ENCODE measurements around the gene HERPUD1.

HERPUD1 gene

DNA sequence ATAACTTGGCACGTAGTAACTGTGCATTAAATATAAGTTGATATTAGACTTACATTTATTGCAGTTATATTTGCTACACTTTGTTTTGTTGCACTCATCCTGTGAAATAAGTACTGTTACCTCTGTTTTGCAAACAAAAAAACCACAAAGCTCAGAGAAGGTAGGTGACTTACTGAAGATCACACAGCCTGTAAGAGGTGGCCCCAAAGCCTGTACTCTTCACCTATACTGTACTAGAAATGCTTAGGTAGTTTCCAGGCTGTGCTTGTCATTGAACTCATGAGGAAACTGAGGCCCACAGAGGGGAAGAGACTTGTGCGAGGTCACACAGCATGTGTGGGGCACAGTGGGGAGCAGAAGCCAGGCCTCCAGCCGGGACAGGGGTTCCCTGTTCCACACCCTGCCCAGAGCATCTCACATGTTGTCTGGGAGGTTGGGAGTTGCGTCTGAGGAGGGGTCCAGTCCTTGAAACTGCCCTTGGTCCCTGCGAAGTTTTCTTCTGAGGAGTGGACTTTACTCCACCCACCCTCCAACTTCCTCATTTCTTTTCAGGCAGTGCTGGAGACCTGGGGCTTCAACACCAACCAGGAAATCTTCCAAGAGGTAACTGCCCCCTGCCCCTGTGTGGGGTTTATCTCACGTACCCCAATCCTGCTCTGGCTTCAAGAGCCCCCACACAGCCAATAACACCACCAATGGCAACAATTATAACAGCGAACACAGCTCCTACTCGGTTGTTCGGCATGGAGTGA lies 42.8 kb downstream of the HERPUD1 start:
- Histone ChIP-seq H3K9ac (ENCODE audit: low read length) (no peak overlapping the region), H2AFZ (ENCODE audit: low read depth, low read length, severe bottlenecking) (no peak overlapping the region), H3K9me3 (ENCODE audit: insufficient read depth, low read length) (no peaks in the 10 kb centered on the region), H3K27ac (ENCODE audit: low read depth, low read length) (no peak overlapping the region), H3K36me3 (ENCODE audit: low read length) (no peaks in the 10 kb centered on the region), H3K79me2 (ENCODE audit: insufficient read depth, low read length) (no peaks in the 10 kb centered on the region), H4K20me1 (ENCODE audit: low read depth, low read length) (no peaks in the 10 kb centered on the region), H3K9me2 (replicated peaks; ENCODE audit: insufficient read depth, low read length) (no peaks in the 10 kb centered on the region), H3K27me3 (ENCODE audit: low read length) (no peaks in the 10 kb centered on the region), H3F3A (ENCODE audit: insufficient read depth) (no peaks in the 10 kb centered on the region), H3K4me3 (ENCODE audit: insufficient read depth, low read length, poor library complexity, severe bottlenecking) (no peak overlapping the region), H3K4me2 (ENCODE audit: low read depth, low read length, poor library complexity, severe bottlenecking) (no peak overlapping the region)
- TF ChIP-seq, protein P1, sequence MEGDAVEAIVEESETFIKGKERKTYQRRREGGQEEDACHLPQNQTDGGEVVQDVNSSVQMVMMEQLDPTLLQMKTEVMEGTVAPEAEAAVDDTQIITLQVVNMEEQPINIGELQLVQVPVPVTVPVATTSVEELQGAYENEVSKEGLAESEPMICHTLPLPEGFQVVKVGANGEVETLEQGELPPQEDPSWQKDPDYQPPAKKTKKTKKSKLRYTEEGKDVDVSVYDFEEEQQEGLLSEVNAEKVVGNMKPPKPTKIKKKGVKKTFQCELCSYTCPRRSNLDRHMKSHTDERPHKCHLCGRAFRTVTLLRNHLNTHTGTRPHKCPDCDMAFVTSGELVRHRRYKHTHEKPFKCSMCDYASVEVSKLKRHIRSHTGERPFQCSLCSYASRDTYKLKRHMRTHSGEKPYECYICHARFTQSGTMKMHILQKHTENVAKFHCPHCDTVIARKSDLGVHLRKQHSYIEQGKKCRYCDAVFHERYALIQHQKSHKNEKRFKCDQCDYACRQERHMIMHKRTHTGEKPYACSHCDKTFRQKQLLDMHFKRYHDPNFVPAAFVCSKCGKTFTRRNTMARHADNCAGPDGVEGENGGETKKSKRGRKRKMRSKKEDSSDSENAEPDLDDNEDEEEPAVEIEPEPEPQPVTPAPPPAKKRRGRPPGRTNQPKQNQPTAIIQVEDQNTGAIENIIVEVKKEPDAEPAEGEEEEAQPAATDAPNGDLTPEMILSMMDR (IDR thresholded peaks at IDR 0.05; ENCODE audit: insufficient read depth, low read length, poor library complexity, severe bottlenecking): no peak
- no peak for TF ChIP-seq EZH2phosphoT487 (conservative IDR thresholded peaks at IDR 0.05; ENCODE audit: low read length)

DNA sequence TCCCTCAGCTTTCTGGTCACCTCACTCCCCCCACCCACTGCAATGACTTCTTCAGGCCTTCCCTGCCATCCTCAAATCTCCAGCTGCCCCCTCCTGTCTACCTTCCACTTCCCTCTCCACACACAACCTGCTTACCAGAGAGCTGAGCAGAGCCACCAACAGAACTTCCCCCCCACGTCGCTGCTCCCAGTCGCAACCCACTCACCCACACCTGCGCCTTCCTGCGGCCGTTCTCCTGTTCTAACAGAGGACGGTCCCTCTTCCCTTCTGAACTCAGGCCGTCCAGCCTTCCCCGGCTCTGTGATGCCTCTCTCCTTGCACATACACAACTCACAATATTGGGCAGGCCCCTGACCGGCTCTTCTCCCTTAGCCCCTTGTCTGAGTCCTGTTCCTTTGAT lies 43.8 kb downstream of the HERPUD1 start:
- Histone ChIP-seq H3K79me2 (ENCODE audit: insufficient read depth, low read length) (no peaks in the 10 kb centered on the region), H3K4me3 (ENCODE audit: insufficient read depth, low read length, poor library complexity, severe bottlenecking) (no peak overlapping the region), H3K9me3 (ENCODE audit: insufficient read depth, low read length) (no peaks in the 10 kb centered on the region), H2AFZ (ENCODE audit: low read depth, low read length, severe bottlenecking) (no peak overlapping the region), H3K4me2 (ENCODE audit: low read depth, low read length, poor library complexity, severe bottlenecking) (no peak overlapping the region), H4K20me1 (ENCODE audit: low read depth, low read length) (no peaks in the 10 kb centered on the region), H3K9me2 (replicated peaks; ENCODE audit: insufficient read depth, low read length) (no peaks in the 10 kb centered on the region), H3K36me3 (ENCODE audit: low read length) (no peaks in the 10 kb centered on the region), H3K27ac (ENCODE audit: low read depth, low read length) (no peak overlapping the region), H3K9ac (ENCODE audit: low read length) (no peak overlapping the region), H3K27me3 (ENCODE audit: low read length) (no peaks in the 10 kb centered on the region), H3F3A (ENCODE audit: insufficient read depth) (no peaks in the 10 kb centered on the region)
- TF ChIP-seq, protein P1 (IDR thresholded peaks at IDR 0.05; ENCODE audit: insufficient read depth, low read length, poor library complexity, severe bottlenecking): no peak
- no peak for TF ChIP-seq EZH2phosphoT487 (conservative IDR thresholded peaks at IDR 0.05; ENCODE audit: low read length)

DNA sequence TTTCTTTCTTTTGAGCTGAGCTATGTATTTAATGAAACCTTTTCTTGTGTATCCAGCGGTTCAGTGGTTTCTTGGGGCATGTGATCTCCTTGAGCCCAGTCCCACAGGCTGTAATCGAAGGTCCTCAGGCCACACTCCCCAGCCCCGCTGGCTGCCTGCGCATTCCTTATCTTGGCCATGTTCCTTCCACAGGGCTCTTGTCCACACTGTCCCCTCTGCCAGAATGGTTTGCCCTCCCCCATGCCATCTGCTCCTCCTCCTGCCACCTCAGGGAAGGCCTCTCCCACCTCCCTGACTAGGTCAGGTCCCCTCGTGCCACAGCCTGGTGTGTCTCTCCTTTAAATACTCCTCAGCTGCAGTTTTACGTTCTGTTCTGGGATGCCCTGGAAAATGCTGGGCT lies 45.3 kb downstream of the HERPUD1 start:
- Histone ChIP-seq H3K36me3 (ENCODE audit: low read length) (no peaks in the 10 kb centered on the region), H3K27ac (ENCODE audit: low read depth, low read length) (no peak overlapping the region), H2AFZ (ENCODE audit: low read depth, low read length, severe bottlenecking) (no peak overlapping the region), H3K4me2 (ENCODE audit: low read depth, low read length, poor library complexity, severe bottlenecking) (no peak overlapping the region), H3F3A (ENCODE audit: insufficient read depth) (no peaks in the 10 kb centered on the region), H3K9ac (ENCODE audit: low read length) (no peak overlapping the region), H4K20me1 (ENCODE audit: low read depth, low read length) (no peaks in the 10 kb centered on the region), H3K9me2 (replicated peaks; ENCODE audit: insufficient read depth, low read length) (no peaks in the 10 kb centered on the region), H3K27me3 (ENCODE audit: low read length) (no peaks in the 10 kb centered on the region), H3K9me3 (ENCODE audit: insufficient read depth, low read length) (no peaks in the 10 kb centered on the region), H3K79me2 (ENCODE audit: insufficient read depth, low read length) (no peaks in the 10 kb centered on the region), H3K4me3 (ENCODE audit: insufficient read depth, low read length, poor library complexity, severe bottlenecking) (no peak overlapping the region)
- TF ChIP-seq, protein P1 (IDR thresholded peaks at IDR 0.05; ENCODE audit: insufficient read depth, low read length, poor library complexity, severe bottlenecking): no peak
